Thyroid gland (tissue), 4 donors: ENCODE measurements around the gene GRIN3A. TPM values are rescaled to one million over a fixed set of nuclear protein-coding genes. Genes with fewer than 3 reads are reported as not detected.

Experiments used
- DNase-seq, 2 donors: peaks; one replicate each; pipeline ENCODE4 v3.0.0-alpha.2; 2019
- H3K27ac ChIP-seq, 3 donors: fragments of 200-600 bp; sonication (generic); 1 replicate in 2 of 3; 2 replicates in 1 of 3; pipeline ENCODE4 v1.5.1; 2016 to 2019; ENCODE audit warnings: mild to moderate bottlenecking in 1 of 3, moderate library complexity in 1 of 3
- H3K27me3 ChIP-seq: fragments of 200-600 bp; sonication (generic); one replicate; pipeline ENCODE4 v1.5.1; 2019
- H3K36me3 ChIP-seq, 2 donors: fragments of 200-600 bp; sonication (generic); one replicate each; pipeline ENCODE4 v1.5.1; 2016 to 2019
- H3K4me1 ChIP-seq, 2 donors: fragments of 200-600 bp; sonication (generic); one replicate each; pipeline ENCODE4 v1.5.1; 2017 to 2019
- H3K4me3 ChIP-seq, 3 donors: fragments of 200-600 bp; sonication (generic); replicated peaks in 1 of 3; 1 replicate in 2 of 3; 2 replicates in 1 of 3; pipeline ENCODE4 v1.5.1; 2016; ENCODE audit warnings: mild to moderate bottlenecking in 1 of 3
- H3K9me3 ChIP-seq: fragments of 200-600 bp; sonication (generic); one replicate; pipeline ENCODE4 v1.5.1; 2017
- POLR2A ChIP-seq, 2 donors: fragments of 450-650 bp; IDR thresholded peaks; one replicate each; pipeline ENCODE4 v1.6.1; 2017; ENCODE audit warnings: antibody characterized with exemption in 2 of 2, mild to moderate bottlenecking in 2 of 2, moderate library complexity in 1 of 2
- WGBS, 2 donors: methylation state at CpG; one replicate each; pipeline ENCODE4 v1.1.5; 2017; 5-methylcytosine and 5-hydroxymethylcytosine counted together
- intact Hi-C: fragments of 100-400 bp; cut with DNase I; formaldehyde crosslinking; loops from one replicate; pipeline ENCODE4 v1.15.1; 2023
- total RNA-seq, 4 donors: library from RNA; depleted of rRNA; stranded (reverse); fragments of >200 nt; gene quantifications; one replicate each; pipeline ENCODE4 v1.2.3, GENCODE V29; 2016
- TF ChIP-seq, protein P1 (sequence below), 6 experiments: fragments of 200-600 bp in 3 of 6; fragments of 450-650 bp in 3 of 6; sonication (generic) in 3 of 6; IDR thresholded peaks; one replicate each; pipeline ENCODE4 v1.5.1; 2016 to 2019; ENCODE audit warnings: antibody characterized with exemption in 6 of 6, mild to moderate bottlenecking in 2 of 6, inconsistent platforms in 1 of 6, moderate library complexity in 1 of 6

Gene GRIN3A
- total RNA-seq, 4 donors from 2014 or later: not detected

DNA sequence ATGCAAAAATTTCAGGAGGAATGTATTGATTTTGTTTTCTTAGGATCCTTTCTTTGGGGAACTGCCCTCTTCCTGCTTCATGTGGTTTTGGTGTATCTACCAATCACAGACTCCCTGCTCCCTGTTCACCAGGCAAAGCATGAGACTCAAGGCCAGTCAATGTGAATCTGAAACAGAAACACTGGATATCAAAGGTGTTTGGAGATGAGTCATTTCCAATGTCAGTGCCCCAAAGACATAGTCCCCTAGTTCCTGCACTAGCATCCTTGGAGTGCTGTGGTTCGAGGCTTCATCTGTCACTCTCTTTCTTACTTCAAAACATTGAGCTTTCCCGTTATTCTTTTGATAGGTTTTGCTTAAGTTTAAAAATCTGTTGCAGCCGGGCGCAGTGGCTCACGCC, 151.8 kb downstream of the GRIN3A start:
- Histone ChIP-seq H3K4me3 (no peak overlapping the region), H3K36me3 (no peaks in the 10 kb centered on the region), H3K27ac (no peak overlapping the region), H3K27me3 (no peaks in the 10 kb centered on the region), H3K9me3 (no peaks in the 10 kb centered on the region), H3K4me1 (no peaks in the 10 kb centered on the region)
- WGBS, 2 donors: 91 to 94% methylated on average over 5 of the region's 5 CpGs
- TF ChIP-seq POLR2A (IDR thresholded peaks at IDR 0.05): no peak
- TF ChIP-seq, protein P1, sequence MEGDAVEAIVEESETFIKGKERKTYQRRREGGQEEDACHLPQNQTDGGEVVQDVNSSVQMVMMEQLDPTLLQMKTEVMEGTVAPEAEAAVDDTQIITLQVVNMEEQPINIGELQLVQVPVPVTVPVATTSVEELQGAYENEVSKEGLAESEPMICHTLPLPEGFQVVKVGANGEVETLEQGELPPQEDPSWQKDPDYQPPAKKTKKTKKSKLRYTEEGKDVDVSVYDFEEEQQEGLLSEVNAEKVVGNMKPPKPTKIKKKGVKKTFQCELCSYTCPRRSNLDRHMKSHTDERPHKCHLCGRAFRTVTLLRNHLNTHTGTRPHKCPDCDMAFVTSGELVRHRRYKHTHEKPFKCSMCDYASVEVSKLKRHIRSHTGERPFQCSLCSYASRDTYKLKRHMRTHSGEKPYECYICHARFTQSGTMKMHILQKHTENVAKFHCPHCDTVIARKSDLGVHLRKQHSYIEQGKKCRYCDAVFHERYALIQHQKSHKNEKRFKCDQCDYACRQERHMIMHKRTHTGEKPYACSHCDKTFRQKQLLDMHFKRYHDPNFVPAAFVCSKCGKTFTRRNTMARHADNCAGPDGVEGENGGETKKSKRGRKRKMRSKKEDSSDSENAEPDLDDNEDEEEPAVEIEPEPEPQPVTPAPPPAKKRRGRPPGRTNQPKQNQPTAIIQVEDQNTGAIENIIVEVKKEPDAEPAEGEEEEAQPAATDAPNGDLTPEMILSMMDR (IDR thresholded peaks at IDR 0.05): no peak
- no peak for DNase-seq
- intact Hi-C loops: no loop called here

DNA sequence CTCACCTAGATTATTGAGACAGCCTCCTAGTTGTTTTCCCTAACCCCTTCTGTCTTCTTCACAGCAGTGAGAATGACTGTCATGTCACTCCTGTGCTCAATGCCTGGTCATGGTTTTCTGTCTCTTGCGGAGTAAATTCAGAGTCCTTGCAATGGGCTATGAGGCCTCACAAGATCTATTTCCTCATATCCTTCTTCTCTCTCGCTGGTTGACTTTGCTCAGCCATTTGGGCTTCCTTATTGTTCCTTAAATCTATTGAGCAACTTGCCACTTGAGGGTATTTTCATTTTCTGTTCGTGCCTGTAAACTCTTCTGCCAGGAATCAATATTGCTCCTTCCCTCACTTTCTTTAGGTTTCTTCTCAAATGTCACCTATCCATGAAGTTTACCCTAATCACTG, 152.7 kb downstream of the GRIN3A start:
- no peak for DNase-seq

DNA sequence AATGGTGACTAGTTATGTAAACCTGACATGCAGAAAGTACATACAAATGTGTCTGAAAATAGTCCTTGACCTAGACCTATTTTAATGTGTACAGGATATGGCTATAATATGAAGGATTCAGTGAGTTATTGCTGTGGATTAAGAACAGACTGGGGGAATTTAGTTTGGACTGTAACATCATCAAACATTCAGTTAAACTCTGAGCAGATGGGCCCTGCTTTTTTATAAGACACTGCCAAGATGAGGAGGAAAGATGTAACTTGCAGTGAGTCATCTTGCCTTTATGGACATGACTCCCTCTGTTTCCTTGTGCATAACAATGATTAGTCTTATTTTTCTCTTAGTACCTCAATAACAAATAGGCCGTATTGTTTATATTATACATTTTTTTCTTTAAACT, 155.9 kb downstream of the GRIN3A start:
- Histone ChIP-seq H3K4me3 (no peak overlapping the region), H3K36me3 (no peaks in the 10 kb centered on the region), H3K4me1 (no peaks in the 10 kb centered on the region), H3K9me3 (no peaks in the 10 kb centered on the region), H3K27ac (no peak overlapping the region), H3K27me3 (no peaks in the 10 kb centered on the region)
- no peak for DNase-seq
- intact Hi-C loops: no loop called here
- TF ChIP-seq, protein P1 (IDR thresholded peaks at IDR 0.05): no peak
- TF ChIP-seq POLR2A (IDR thresholded peaks at IDR 0.05): no peak
- WGBS, 2 donors: 84 to 85% methylated on average over 1 of the region's 1 CpG

More for the DNA sequence above, 152.7 kb downstream of the GRIN3A start:
- no peaks in the 10 kb centered on the region for H3K36me3 ChIP-seq
- H3K4me3 ChIP-seq: no peak overlapping the region
- intact Hi-C loops: no loop called here
- no peaks in the 10 kb centered on the region for H3K27me3 ChIP-seq
- no peak overlapping the region for H3K27ac ChIP-seq
- 61 to 64% methylated on average over 3 of the region's 3 CpGs for WGBS, 2 donors
- TF ChIP-seq, protein P1 (IDR thresholded peaks at IDR 0.05): no peak
- TF ChIP-seq POLR2A (IDR thresholded peaks at IDR 0.05): no peak
- no peaks in the 10 kb centered on the region for H3K4me1 ChIP-seq
- H3K9me3 ChIP-seq: no peaks in the 10 kb centered on the region

DNA sequence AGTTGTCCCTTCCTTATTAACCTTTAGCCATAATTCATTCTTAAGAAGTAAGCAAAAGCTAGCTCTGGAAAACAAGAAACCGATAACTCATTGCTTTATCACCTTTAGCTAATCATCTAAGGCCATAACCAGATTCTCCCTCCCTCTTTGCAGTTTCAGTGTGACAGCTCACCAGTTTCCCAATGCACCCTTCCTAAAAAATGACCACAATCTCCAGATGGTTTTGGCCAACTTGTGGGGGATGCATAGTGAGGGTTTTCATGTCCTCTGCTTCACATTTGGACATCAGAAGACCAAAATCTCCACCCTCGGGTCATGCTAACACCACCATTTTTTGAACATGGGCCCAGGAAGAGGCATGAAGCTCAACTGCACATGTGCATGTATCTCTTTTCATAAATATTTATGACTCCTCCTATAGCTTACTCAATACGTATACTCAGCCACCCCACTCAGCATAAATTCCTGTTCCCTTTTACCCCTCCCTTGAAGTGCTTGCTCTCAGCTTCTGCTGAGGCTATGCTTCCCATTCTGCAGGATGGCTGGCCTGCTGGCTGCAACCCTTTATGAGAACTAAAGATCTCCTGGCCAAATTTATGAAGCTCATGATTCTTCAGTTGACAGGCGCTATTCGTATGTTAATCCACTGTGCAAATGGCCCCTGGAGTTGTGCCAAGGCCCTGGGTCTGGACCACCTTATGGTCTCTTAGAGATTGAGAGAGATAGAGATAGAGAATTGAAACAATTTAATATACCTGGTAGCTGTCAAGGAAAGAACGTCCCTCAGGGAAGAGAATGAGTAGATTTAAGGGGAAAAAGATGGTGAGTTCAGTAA, 158.5 kb downstream of the GRIN3A start:
- Histone ChIP-seq H3K4me1 (no peaks in the 10 kb centered on the region), H3K9me3 (no peaks in the 10 kb centered on the region), H3K27me3 (no peaks in the 10 kb centered on the region), H3K4me3 (no peak overlapping the region), H3K27ac (no peak overlapping the region), H3K36me3 (no peaks in the 10 kb centered on the region)
- intact Hi-C loops: no loop called here
- whole genome bisulfite sequencing, 2 donors: 91 to 93% methylated on average over 6 of the region's 6 CpGs
- no peak for DNase-seq
- TF ChIP-seq, protein P1 (IDR thresholded peaks at IDR 0.05): no peak
- TF ChIP-seq POLR2A (IDR thresholded peaks at IDR 0.05): no peak

DNA sequence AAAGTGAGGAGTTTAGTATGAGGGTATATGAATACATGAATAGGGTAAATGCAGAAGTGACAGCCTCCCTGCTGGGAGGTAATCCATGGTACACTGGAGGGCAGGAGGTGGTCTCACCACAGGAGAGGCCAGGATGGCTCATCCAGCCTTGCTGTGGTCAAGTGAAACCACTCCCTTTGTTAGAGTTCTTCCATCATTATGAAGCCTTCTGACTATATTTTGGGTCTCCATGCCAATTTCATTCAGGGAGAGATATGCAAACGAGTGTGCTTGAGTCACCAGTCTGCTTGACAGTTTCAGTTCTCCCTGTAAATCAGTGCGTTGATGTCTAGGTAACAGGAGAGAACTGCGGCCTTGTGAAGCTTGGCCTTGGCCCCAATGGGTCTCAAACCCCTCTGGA, 160.1 kb downstream of the GRIN3A start:
- DNase-seq: no peak
- intact Hi-C loops: no loop called here
- H3K4me3 ChIP-seq: no peak overlapping the region
- no peaks in the 10 kb centered on the region for H3K9me3 ChIP-seq
- TF ChIP-seq, protein P1 (IDR thresholded peaks at IDR 0.05): no peak
- TF ChIP-seq POLR2A (IDR thresholded peaks at IDR 0.05): no peak
- H3K36me3 ChIP-seq: no peaks in the 10 kb centered on the region
- no peak overlapping the region for H3K27ac ChIP-seq
- no peaks in the 10 kb centered on the region for H3K27me3 ChIP-seq
- no peaks in the 10 kb centered on the region for H3K4me1 ChIP-seq
- 80 to 88% methylated on average over 3 of the region's 3 CpGs for WGBS, 2 donors
